OCI-LY3 (cell line): ENCODE data around the gene TMEM135.

Experiments used
- CTCF ChIP-seq: fragments of 200-600, 300-600 bp; sonication (generic); IDR thresholded peaks from 2 replicates; pipeline ENCODE4 v1.5.1; 2014; ENCODE audit warnings: antibody characterized with exemption, low read length, low read depth
- EZH2phosphoT487 ChIP-seq: fragments of 200-600 bp; shearing (Covaris generic); IDR thresholded peaks from 2 replicates; pipeline ENCODE4 v1.6.1; 2018; ENCODE audit warnings: antibody characterized with exemption, mixed run types, low read depth

- no peak for TF ChIP-seq CTCF
- no peak for TF ChIP-seq EZH2phosphoT487
These were observed 40.7 kb upstream of the TMEM135 start for GRCh38 chr11:86996953-86997570.
